22Rv1 (cell line): Measurements from ENCODE around the gene EPHA6.

Source experiments
- H3K27ac ChIP-seq: fragments of 450-650 bp; 2 replicates; pipeline ENCODE4 v1.5.1; 2017
- ZFX ChIP-seq: fragments of 450-650 bp; IDR thresholded peaks from 2 replicates; pipeline ENCODE4 v1.6.1; 2017; ENCODE audit warnings: antibody characterized with exemption, borderline replicate concordance
- TF ChIP-seq, protein P1 (sequence below): fragments of 450-650 bp; IDR thresholded peaks from 2 replicates; pipeline ENCODE4 v1.5.1; 2017; ENCODE audit warnings: mild to moderate bottlenecking

EPHA6 gene

DNA sequence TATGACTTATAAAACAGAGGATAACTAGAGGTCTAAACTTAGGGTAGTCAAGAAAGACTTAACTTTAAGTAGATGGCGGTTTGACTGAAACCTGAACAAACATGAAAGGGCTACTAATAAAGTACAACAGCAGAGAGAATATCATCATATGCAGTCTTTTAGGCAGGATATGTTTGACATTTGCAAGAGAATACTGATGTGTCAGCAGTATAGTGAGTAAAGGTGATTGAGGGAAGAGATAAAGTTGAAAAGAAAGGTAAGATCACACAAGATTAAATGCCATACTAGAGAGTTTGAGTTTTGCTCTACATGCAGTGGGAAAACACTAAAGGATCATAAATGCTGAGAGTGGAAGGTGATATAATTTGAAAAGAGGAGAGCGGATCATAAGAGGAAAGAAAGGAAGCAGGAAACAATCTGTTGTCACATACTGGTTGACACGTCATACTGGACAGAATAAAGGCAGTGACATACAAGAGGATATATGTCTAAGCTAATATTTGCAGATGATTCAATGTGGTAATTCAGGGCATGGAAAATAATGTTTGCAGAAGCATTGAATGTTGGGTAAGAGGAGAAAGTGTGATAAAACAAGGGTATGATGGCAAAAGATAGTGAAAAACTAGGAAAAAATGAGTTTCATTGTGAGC lies 223.0 kb downstream of the EPHA6 start:
- TF ChIP-seq, protein P1, sequence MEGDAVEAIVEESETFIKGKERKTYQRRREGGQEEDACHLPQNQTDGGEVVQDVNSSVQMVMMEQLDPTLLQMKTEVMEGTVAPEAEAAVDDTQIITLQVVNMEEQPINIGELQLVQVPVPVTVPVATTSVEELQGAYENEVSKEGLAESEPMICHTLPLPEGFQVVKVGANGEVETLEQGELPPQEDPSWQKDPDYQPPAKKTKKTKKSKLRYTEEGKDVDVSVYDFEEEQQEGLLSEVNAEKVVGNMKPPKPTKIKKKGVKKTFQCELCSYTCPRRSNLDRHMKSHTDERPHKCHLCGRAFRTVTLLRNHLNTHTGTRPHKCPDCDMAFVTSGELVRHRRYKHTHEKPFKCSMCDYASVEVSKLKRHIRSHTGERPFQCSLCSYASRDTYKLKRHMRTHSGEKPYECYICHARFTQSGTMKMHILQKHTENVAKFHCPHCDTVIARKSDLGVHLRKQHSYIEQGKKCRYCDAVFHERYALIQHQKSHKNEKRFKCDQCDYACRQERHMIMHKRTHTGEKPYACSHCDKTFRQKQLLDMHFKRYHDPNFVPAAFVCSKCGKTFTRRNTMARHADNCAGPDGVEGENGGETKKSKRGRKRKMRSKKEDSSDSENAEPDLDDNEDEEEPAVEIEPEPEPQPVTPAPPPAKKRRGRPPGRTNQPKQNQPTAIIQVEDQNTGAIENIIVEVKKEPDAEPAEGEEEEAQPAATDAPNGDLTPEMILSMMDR = no peak
- H3K27ac ChIP-seq = no peak overlapping the region

DNA sequence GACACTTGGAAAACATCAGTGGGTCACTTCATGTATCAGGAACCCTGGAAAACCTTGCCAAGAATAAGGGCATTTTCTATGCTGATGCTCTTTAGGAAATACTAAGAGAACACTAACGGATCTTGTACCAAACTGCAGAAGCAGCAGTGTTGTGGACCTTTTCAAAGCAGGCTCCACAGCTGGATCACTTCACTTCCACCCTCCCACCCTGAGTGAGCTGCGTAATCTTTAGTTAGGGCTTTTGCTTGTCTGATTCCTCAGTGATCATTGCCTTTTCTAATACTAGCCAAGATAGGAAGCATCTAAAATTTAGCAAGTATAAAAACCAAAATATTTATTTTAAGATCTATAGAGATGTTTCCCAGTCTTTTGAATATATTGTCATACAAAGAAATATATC lies 229.0 kb downstream of the EPHA6 start:
- H3K27ac ChIP-seq = no peak overlapping the region
- TF ChIP-seq, protein P1 = no peak

DNA sequence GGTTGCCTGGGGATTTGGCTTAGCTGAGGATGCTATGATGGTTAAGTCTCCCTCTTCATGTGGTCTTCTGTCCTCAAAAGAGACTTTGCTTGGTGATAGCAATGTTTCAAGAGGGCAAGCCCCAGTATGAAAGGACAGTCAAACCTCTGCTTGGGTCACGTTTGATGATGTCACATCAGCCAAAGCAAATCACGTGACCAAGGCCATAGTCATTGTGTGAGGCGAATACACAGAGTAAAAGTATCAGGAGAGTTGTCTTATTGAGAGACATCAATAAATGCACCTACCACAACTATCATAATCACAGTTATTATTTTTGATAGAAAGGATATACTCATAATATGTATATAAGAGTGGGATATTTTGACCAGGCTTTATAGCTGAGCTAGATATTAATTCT lies 243.0 kb downstream of the EPHA6 start:
- no peak overlapping the region for H3K27ac ChIP-seq
- TF ChIP-seq, protein P1 = no peak

DNA sequence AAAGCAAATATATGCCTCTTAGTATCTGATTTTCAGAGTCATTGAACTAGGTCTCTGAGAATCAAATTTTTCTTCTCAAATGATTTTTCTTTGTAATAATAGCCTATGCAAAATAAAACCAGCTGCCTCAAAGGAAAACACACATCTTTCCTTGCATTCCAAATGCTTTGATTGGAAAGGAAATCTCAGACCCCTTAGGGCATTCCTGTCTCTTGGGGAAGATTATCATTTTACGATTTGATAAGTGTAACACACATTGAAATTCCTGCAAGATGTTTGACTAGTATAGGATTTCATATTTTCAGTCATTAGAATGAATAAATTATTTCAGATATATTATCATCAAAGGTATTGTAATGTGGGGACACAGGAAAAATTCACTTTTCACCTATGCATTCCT lies 244.8 kb downstream of the EPHA6 start:
- TF ChIP-seq ZFX = no peak
- TF ChIP-seq, protein P1 = no peak
- H3K27ac ChIP-seq = no peak overlapping the region

DNA sequence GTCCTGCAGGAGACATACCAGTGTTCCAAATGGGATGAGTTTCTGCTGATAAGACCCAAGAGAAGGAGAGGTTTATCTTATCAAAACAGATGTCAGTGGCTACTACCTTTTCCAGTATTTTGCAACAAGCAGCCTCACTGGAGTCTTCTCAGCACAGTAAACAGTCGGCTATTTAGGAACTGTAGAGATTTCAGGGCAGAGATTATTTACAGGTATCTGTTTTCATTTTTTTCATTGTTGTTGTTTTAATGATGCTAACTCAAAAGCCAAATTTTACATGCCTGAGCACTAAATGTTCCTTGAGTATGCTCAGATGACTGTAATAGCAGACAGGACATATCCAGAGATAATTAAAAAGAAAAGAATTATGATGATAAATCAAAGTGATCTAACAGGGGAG lies 252.1 kb downstream of the EPHA6 start:
- no peak for TF ChIP-seq ZFX
- TF ChIP-seq, protein P1 = no peak
- no peak overlapping the region for H3K27ac ChIP-seq

DNA sequence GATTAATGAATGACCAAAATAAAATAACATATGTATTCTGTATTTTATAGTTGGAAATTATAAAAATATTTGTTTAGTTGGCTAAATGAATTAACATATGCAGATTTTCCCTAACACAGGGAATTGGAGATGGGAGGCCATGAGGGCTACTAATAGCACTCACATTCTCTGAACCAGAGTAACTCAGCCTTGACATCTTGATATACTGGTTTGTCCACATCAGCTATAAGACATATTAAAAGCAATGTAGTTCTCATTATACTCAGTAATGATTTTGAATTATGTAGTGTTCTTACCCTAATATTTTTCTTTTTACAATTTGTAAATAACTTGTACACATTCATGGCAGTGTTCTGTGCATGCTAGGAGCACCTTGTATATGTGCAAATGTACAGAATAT lies 255.9 kb downstream of the EPHA6 start:
- no peak for TF ChIP-seq ZFX
- TF ChIP-seq, protein P1 = no peak
- no peak overlapping the region for H3K27ac ChIP-seq

DNA sequence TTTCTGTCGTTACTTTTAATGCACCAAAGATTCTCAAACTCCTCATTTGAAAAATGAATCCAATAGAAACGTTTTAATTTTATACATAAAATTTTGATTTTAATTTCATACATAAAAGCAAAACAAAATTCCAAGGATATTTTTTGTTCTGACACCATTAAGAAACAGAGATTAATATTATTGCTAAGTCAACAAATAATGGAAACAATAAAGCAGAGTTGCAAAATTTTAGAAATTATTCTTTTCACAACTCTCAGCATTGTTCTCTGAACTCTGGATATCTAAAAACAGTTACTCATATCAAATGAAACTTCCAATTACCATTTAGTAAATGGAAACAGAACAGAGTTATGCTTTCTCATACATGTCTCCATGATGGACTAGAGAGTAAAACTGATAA lies 260.2 kb downstream of the EPHA6 start:
- H3K27ac ChIP-seq = no peak overlapping the region
- TF ChIP-seq ZFX = no peak
- TF ChIP-seq, protein P1 = no peak
